GM12864 (cell line): ENCODE results near the gene DDX17.

Experiments used
- DNase-seq: peaks from one replicate; pipeline ENCODE4 v3.0.0-alpha.2; 2011; ENCODE audit warnings: low read depth
- H3K4me3 ChIP-seq: 2 replicates; pipeline ENCODE4 v1.5.1; 2011; ENCODE audit warnings: mild to moderate bottlenecking, low read depth, low read length, control low read depth
- CTCF ChIP-seq: IDR thresholded peaks from 2 replicates; pipeline ENCODE4 v1.5.1; 2011; ENCODE audit warnings: low read depth, mild to moderate bottlenecking, moderate library complexity, low read length, control low read depth, inconsistent platforms; ENCODE audit errors: missing control alignments

DDX17 gene

GRCh38 chr22:38494498-38494897, 11.6 kb downstream of the DDX17 start:
- no peak overlapping the region for H3K4me3 ChIP-seq
- no peak for DNase-seq
- TF ChIP-seq CTCF: no peak

GRCh38 chr22:38491707-38492348, 14.3 kb downstream of the DDX17 start:
- DNase-seq: no peak
- no peak for TF ChIP-seq CTCF
- no peak overlapping the region for H3K4me3 ChIP-seq

GRCh38 chr22:38490915-38491314, 15.2 kb downstream of the DDX17 start:
- no peak for DNase-seq
- H3K4me3 ChIP-seq: no peak overlapping the region
- TF ChIP-seq CTCF: no peak

- DNase-seq: no peak
- no peak overlapping the region for H3K4me3 ChIP-seq
- no peak for TF ChIP-seq CTCF
Observed at GRCh38 chr22:38490475-38490874, 15.6 kb downstream of the DDX17 start.

GRCh38 chr22:38489561-38490145, 16.5 kb downstream of the DDX17 start:
- no peak for DNase-seq

GRCh38 chr22:38489142-38489541, 17.0 kb downstream of the DDX17 start:
- no peak for DNase-seq
- no peak overlapping the region for H3K4me3 ChIP-seq
- TF ChIP-seq CTCF: no peak

More at GRCh38 chr22:38489561-38490145, 16.5 kb downstream of the DDX17 start:
- H3K4me3 ChIP-seq: no peak overlapping the region
- no peak for TF ChIP-seq CTCF

- DNase-seq: no peak
- H3K4me3 ChIP-seq: no peak overlapping the region
- no peak for TF ChIP-seq CTCF
Observed at GRCh38 chr22:38487946-38488345, 18.2 kb downstream of the DDX17 start.
